Astrocyte (in vitro differentiated cells and primary cell): Measurements from ENCODE around the gene ALPK3.

Experiments used
- EZH2 ChIP-seq: IDR thresholded peaks from 2 replicates; pipeline ENCODE4 v1.6.1; 2012; ENCODE audit warnings: mild to moderate bottlenecking, low read length, inconsistent platforms; ENCODE audit not compliant: insufficient read depth
- TF ChIP-seq, protein P1 (sequence below): IDR thresholded peaks from 2 replicates; pipeline ENCODE4 v1.5.1; 2011; ENCODE audit warnings: low read depth, mild to moderate bottlenecking, inconsistent platforms, low read length, moderate library complexity; ENCODE audit not compliant: insufficient read depth

DNA sequence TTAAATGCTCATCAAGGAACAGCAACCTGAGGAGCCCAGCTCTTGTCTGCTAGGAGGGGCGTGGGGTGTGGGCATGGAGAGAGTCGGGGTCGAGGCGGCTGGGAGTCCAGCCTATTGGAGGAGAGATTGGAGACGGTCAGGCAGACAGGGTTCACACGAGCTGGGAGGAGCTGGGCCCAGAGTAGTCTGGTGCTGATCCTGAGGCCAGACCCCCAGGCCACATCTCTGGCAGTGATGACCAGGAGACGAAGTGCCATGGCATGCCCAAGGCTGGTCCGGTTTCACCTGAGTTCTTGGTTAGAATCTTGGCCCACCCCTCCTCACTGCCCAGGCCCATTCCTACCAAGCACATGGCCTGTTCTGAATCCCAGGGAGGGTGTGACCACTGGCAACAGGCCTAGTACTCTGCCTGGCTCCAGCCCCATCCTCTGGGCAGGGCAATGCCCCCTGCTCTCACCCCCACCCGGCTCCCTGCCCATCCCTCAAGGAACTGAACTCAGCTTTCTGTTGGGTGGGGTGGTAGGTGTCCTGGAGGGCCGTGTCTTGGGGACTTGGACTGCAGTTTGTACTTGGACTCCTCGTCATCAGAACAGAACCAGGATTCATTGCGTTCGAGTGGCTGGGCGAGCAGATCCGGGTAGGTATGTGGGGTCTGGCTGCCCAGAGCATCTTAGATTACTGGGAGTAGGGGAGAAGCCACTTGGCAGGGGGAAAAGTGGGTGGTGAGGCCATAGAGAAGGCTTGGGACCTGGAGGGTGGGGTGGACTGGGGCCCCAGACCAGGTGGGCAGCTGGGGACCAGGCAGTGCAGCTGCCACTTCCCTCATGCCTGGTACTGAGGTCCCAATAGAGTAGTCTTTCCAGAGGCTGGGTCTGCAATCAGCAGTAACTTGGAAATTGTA is 88.1 kb downstream of the ALPK3 start:
- TF ChIP-seq, protein P1, sequence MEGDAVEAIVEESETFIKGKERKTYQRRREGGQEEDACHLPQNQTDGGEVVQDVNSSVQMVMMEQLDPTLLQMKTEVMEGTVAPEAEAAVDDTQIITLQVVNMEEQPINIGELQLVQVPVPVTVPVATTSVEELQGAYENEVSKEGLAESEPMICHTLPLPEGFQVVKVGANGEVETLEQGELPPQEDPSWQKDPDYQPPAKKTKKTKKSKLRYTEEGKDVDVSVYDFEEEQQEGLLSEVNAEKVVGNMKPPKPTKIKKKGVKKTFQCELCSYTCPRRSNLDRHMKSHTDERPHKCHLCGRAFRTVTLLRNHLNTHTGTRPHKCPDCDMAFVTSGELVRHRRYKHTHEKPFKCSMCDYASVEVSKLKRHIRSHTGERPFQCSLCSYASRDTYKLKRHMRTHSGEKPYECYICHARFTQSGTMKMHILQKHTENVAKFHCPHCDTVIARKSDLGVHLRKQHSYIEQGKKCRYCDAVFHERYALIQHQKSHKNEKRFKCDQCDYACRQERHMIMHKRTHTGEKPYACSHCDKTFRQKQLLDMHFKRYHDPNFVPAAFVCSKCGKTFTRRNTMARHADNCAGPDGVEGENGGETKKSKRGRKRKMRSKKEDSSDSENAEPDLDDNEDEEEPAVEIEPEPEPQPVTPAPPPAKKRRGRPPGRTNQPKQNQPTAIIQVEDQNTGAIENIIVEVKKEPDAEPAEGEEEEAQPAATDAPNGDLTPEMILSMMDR = no peak
- no peak for TF ChIP-seq EZH2
